Muscle of arm (tissue), 12 donors: ENCODE results near the gene LPA. TPM values are rescaled to one million over a fixed set of nuclear protein-coding genes. Genes with fewer than 3 reads are reported as not detected.

Source experiments
- DNase-seq: peaks from one replicate; pipeline ENCODE4 v3.0.0-alpha.2; 2013
- polyA plus RNA-seq, 12 donors: library from polyadenylated mRNA; unstranded; fragments of 120-200 nt; gene quantifications; one replicate each; pipeline ENCODE4 v1.2.1, GENCODE V29; 2013; ENCODE audit not compliant: insufficient read length in 12 of 12

The LPA gene
- polyA plus RNA-seq, 12 donors: 0.05 to 0.38 (median 0.18) TPM; not detected in 4

DNA sequence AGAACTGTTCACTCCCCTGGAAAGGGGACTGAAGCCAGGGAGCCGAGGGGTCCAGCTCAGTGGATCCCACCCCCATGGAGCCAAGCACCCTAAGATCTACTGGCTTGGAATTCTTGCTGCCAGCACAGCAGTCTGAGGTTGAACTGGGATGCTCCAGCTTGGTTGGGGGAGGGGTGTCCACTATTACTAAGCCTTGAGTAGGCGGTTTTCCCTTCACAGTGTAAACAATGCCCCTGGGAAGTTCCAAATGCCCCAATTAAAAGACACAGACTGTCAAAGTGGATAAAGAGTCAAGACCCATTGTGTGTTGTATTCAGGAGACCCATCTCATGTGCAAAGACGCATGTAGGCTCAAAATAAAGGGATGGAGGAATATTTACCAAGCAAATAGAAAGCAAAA lies 150.2 kb downstream of the LPA start:
- no peak for DNase-seq

DNA sequence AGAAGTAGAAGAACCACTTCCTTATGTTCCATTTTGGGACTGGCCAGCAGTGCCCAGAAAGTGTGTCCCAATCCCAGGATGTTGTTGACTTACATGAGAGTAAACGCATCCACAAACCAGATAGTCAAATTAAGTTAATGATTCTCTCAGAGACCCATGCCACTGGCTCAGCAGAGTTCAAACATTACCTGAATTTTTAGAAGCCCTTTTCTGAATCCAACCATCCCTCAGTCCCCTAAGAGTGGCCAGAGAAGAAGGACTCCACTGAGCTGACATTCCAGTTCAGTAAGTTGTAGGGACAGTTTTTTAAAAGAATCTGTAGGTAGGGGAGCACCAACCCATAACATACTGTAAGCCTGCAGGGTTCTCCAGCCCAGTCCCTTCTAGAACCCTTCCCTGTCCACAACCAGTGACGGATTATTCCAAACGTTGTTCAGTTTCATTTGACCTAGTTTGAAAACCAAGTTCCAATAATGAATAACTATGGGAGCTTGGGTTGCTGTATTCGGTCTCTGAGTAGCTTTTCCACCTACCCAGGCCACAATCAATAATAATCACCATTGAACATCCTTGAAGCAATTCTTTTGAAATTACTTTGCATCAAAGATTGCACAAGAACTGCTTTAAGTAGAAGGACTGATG lies 153.0 kb downstream of the LPA start:
- no peak for DNase-seq

DNA sequence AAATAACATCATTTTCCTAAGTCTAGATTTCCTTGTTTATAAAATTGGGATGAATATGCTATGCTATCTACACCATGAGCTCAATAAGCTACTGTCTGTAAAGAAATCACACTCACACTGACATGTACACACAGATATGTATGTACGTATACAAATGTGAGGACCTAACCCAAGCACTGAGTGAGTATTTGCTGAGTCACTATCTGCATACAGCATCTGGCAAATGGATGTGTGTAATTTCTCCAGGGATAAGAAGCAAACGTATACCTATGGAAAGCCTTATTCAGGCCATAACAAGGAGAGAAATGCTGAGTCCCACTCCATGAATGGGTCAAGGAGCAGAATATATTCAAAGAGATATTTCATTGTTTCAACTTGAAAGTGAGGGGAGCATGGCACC lies 153.9 kb downstream of the LPA start:
- no peak for DNase-seq

DNA sequence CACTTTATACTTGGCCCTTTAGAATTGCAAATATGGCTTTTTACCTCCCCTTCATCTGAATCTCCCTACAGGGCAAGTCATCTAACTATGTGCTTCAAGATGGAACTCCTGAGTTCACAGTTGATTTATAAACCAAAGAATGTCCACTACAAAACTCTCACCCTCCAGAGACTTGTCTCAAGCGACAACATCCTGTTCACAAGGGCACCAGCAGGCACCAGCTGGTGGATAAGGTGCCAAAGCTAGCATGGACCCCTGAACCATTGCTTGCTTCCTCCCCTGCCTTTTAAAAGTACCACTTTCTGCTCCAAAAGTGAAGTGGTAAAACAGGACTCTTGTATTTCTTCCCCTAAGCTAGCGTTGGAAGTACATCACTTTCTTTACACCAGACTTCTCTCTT lies 154.5 kb downstream of the LPA start:
- no peak for DNase-seq

DNA sequence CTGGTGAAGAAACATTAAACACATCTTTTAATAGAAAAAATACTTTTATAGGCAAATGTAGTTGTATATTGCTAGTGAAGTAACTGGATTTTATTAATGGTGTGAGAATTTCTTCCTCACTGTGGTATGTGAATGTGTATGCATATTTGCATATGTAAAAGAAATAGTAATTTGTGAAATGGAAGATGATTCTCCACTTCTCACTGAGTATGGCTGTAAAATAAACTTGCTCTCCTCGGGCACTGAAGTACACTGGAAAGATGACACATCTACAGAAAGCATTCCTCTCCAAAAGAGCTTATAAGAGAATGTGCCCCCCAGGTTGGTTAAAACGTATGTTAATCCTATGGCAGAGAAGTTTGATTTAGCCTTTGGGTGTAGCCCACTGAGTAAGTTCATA lies 155.5 kb downstream of the LPA start:
- DNase-seq: no peak

DNA sequence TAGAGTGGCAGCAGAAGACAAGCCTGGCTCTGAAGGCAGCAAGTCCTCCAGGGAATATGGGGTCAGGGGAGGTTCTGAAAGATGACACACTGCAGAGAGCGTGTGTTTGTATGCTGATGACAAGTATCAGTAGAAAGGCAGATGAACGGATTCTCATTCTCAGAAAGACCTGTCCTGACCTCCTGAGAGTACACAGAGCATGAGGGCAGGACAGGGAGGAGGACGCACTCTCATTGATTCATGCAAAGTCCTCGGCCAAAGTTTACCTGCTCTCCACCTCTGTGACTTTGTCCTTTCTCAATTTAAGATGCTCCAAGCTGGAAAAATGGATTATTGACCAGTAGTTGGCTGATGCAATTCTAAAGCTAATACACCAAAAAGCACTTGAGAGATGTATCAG lies 156.7 kb downstream of the LPA start:
- DNase-seq: no peak

DNA sequence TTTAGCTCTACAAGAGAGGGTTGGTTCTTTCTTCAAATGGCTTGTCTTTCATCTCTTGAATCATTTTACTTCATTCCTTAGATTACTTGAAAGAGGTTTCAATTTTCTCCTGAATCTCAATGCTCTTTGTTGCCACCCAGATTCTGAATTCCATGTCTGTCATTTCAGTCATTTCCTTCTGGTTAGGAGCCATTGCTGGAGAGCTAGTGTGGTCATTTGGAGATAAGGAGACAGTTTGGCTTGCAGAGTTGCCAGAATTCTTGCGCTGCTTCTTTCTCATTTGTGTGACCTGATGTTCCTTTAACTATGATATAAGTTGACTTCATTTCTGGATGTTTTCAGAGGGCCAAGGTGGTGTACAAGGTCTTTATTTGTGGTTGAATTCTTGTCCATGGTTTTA lies 158.1 kb downstream of the LPA start:
- no peak for DNase-seq

DNA sequence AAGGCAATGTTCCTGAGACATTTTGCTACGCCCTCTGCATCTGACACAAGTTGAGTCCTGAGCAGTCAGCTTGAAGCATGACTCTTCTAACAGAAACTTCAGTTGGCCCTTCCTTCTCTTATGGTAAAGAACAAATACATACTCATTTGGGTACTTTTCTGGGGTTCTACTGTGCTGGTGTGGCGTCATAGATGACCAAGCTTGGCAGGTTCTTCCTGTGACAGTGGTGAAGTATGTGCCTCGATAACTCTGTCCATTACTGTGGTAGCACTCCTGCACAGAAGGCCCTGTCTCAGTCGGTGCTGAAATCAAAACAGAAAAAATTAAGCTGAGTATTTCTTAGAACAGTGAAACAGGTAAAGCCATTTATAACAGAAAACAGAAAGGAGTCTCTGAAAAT lies 163.4 kb downstream of the LPA start:
- DNase-seq: no peak

DNA sequence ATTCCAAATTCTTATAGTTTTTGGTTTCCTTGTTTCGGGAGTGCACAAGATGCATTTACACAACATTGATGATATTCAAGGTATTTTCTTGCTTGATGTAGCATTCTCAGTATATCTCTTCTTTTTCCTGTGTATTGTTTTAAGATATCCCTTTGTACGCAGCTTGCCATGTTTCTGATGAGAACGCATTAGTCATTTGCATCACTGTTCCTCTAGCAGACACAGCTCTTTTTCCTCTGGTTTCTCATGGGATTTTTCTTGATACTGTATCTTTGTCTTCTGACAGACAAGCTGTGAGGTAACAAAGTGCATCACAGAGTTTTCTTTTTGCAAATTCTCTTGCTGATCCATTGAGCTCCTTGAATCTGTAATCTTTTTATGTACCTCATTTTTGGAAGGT lies 169.5 kb downstream of the LPA start:
- DNase-seq: no peak

DNA sequence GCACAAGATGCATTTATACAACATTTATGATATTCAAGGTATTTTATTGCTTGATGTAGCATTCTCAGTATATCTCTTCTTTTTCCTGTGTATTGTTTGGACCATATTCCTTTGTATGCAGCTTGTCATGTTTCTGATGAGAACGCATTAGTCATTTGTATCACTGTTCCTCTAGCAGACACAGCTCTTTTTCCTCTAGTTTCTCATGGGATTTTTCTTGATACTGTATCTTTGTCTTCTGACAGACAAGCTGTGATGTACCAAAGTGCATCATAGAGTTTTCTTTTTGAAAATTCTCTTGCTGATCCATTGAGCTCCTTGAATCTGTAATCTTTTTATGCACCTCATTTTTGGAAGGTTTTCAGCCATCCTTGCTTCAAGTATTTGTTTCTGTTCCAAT lies 175.0 kb downstream of the LPA start:
- DNase-seq: no peak

DNA sequence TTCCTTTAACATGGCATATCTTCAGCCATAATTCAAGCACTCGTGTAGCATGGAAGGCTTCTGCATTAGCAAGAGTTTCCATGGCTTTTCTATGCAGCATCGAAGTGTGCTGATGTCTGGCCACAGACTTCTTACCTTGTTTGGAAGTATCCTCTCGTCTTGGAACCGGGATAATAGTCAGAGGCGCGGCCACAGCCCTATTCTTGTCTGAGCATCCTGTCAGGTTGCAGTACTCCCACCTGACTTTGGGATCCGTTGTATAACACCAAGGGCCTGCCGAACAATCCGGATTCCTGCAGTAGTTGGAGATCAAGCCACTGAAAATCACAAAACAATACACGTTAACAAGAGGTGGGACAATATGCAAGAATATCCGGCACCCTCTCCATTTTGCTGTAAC lies 177.0 kb downstream of the LPA start:
- DNase-seq: no peak

Other genes with a start within 250 kb of the LPA start
- gene PLG, start 38.0 kb upstream of the LPA start, polyA plus RNA-seq: 10 to 100 TPM in 1 of 12 donors, 1 to 10 TPM in 10, not detected in 1; 1.2 to 18.7 (median 2.8) TPM